GM23338 (cell line): ENCODE measurements around the gene ZNF529. TPM values are rescaled to one million over a fixed set of nuclear protein-coding genes. Genes with fewer than 3 reads are reported as not detected.

Source experiments
- ATAC-seq: fragments of 200-7000 bp; cut with Tn5 transposase; 3 replicates; pipeline ENCODE4 v1.9.1; 2020
- DNase-seq: peaks from one replicate; pipeline ENCODE4 v3.0.0-alpha.2; 2015; ENCODE audit warnings: low spot score
- H2AFZ ChIP-seq: fragments of 200-600 bp; sonication (generic); 2 replicates; pipeline ENCODE4 v1.8.0; 2016; ENCODE audit warnings: antibody characterized with exemption, mild to moderate bottlenecking, moderate library complexity
- H3F3A ChIP-seq: fragments of 200-600 bp; sonication (generic); replicated peaks from 2 replicates; pipeline ENCODE4 v1.8.0; 2017; ENCODE audit warnings: antibody characterized with exemption, mixed run types, low read depth
- H3K27ac ChIP-seq: fragments of 200-600 bp; sonication (generic); 2 replicates; pipeline ENCODE4 v1.6.1; 2016; ENCODE audit warnings: low read depth
- H3K27me3 ChIP-seq: fragments of 200-600 bp; sonication (generic); 2 replicates; pipeline ENCODE4 v1.8.0; 2016; ENCODE audit warnings: mild to moderate bottlenecking, mixed run types, moderate library complexity; ENCODE audit not compliant: insufficient read depth
- H3K36me3 ChIP-seq: fragments of 200-600 bp; sonication (generic); 2 replicates; pipeline ENCODE4 v1.8.0; 2016; ENCODE audit warnings: mild to moderate bottlenecking; ENCODE audit not compliant: insufficient read depth
- H3K4me1 ChIP-seq: fragments of 200-600 bp; sonication (generic); 2 replicates; pipeline ENCODE4 v1.8.0; 2016; ENCODE audit warnings: mild to moderate bottlenecking, moderate library complexity; ENCODE audit not compliant: insufficient read depth
- H3K4me2 ChIP-seq: fragments of 200-600 bp; sonication (generic); 2 replicates; pipeline ENCODE4 v1.7.1; 2017; ENCODE audit warnings: mixed run types
- H3K4me3 ChIP-seq: fragments of 200-600 bp; sonication (generic); 2 replicates; pipeline ENCODE4 v1.6.1; 2016; ENCODE audit warnings: mixed run types
- H3K79me2 ChIP-seq: fragments of 200-600 bp; sonication (generic); replicated peaks from 2 replicates; pipeline ENCODE4 v1.8.0; 2017; ENCODE audit warnings: mild to moderate bottlenecking; ENCODE audit not compliant: insufficient read depth
- H3K9me2 ChIP-seq: fragments of 200-600 bp; sonication (generic); 2 replicates; pipeline ENCODE4 v1.8.0; 2017; ENCODE audit not compliant: insufficient read depth
- H4K20me1 ChIP-seq: fragments of 200-600 bp; sonication (generic); replicated peaks from 2 replicates; pipeline ENCODE4 v1.8.0; 2017; ENCODE audit warnings: mild to moderate bottlenecking; ENCODE audit not compliant: insufficient read depth
- H3K27ac Mint-ChIP-seq: 2 replicates; pipeline ENCODE4 v1.8.0; 2020; ENCODE audit warnings: inconsistent platforms, mild to moderate bottlenecking, moderate library complexity, mixed read lengths
- H3K27me3 Mint-ChIP-seq: 3 replicates; pipeline ENCODE4 v1.8.0; 2022; ENCODE audit warnings: low read depth, mild to moderate bottlenecking, moderate library complexity, mixed read lengths, inconsistent platforms; ENCODE audit not compliant: insufficient read depth, poor library complexity
- H3K36me3 Mint-ChIP-seq: 3 replicates; pipeline ENCODE4 v1.8.0; 2021; ENCODE audit warnings: low read depth, mild to moderate bottlenecking, inconsistent platforms, moderate library complexity, mixed read lengths
- H3K4me1 Mint-ChIP-seq: 3 replicates; pipeline ENCODE4 v1.8.0; 2020; ENCODE audit warnings: mild to moderate bottlenecking, inconsistent platforms, mixed read lengths
- H3K4me3 Mint-ChIP-seq: 3 replicates; pipeline ENCODE4 v1.8.0; 2021; ENCODE audit warnings: moderate library complexity, mild to moderate bottlenecking, inconsistent platforms, mixed read lengths
- H3K9me3 Mint-ChIP-seq: 3 replicates; pipeline ENCODE4 v1.8.0; 2020; ENCODE audit warnings: moderate library complexity, mild to moderate bottlenecking, inconsistent platforms, mixed read lengths
- CREB1 ChIP-seq: fragments of 250-450 bp; sonication (Bioruptor Pico); IDR thresholded peaks from 2 replicates; pipeline ENCODE4 v1.5.0; 2020; ENCODE audit warnings: low read depth, mild to moderate bottlenecking, moderate library complexity
- CTCF ChIP-seq, 2 experiments: fragments of 200-600 bp in 1 of 2; sonication (generic) in 1 of 2; conservative IDR thresholded peaks; 2 replicates each; pipeline versions ENCODE4 v1.5.1 to v1.6.1; 2016 to 2017; ENCODE audit warnings: antibody characterized with exemption in 2 of 2, low read depth in 2 of 2, mild to moderate bottlenecking in 2 of 2, moderate library complexity in 1 of 2
- EZH2 ChIP-seq: fragments of 200-600 bp; sonication (generic); IDR thresholded peaks from one replicate; pipeline ENCODE4 v1.8.0; 2017; ENCODE audit warnings: antibody characterized with exemption, mild to moderate bottlenecking, low read depth; ENCODE audit not compliant: unreplicated experiment
- JUNB ChIP-seq: IDR thresholded peaks from one replicate; pipeline ENCODE4 v1.6.1; 2016; ENCODE audit warnings: antibody characterized with exemption; ENCODE audit not compliant: unreplicated experiment
- NANOG ChIP-seq: IDR thresholded peaks from 2 replicates; pipeline ENCODE4 v1.6.1; 2016; ENCODE audit warnings: antibody characterized with exemption, borderline replicate concordance
- POLR2AphosphoS5 ChIP-seq: IDR thresholded peaks from 2 replicates; pipeline ENCODE4 v1.6.1; 2016; ENCODE audit warnings: antibody characterized with exemption, low read depth
- STAT1 ChIP-seq: IDR thresholded peaks from one replicate; pipeline ENCODE4 v1.6.1; 2016; ENCODE audit warnings: antibody characterized with exemption; ENCODE audit not compliant: unreplicated experiment
- ZNF331 ChIP-seq: fragments of 250-450 bp; sonication (Bioruptor Pico); IDR thresholded peaks from 2 replicates; pipeline ENCODE4 v1.5.0; 2020; ENCODE audit warnings: low read depth, mild to moderate bottlenecking, moderate library complexity
- ZNF462 ChIP-seq: fragments of 250-450 bp; sonication (Bioruptor Pico); IDR thresholded peaks from 2 replicates; pipeline ENCODE4 v1.5.0; 2020; ENCODE audit warnings: mild to moderate bottlenecking, moderate library complexity
- polyA plus RNA-seq: library from polyadenylated mRNA; unstranded; fragments of >200 nt; fragmentation: Nextera tagmentation; extraction: Ambion mirVana; gene quantifications from 2 replicates; pipeline ENCODE4 v1.2.1, GENCODE V29; 2016
- total RNA-seq: library from RNA; depleted of rRNA; stranded (reverse); fragments of >200 nt; shearing (Covaris generic); gene quantifications from 2 replicates; pipeline ENCODE4 v1.2.3, GENCODE V29; 2014

ZNF529 gene
- total and polyA plus RNA-seq, 2 experiments from 2014 or later: 9.2 to 16.5 TPM

GRCh38 chr19:36574741-36575140, 1.6 kb upstream of the ZNF529 start:
- Histone ChIP-seq H3K4me2 (peak overlapping the region; percentile 92), H3K4me1 (0 out of 2 replicates have a peak, but pooled peaks cover 5% of the 10 kb centered on the region), H4K20me1 (no peaks in the 10 kb centered on the region; the same call in none of the 2 replicates), H2AFZ (no peak overlapping the region), H3K27ac (no peak overlapping the region), H3F3A (no peaks in the 10 kb centered on the region), H3K4me3 (peak overlapping the region; percentile 99), H3K36me3 (peaks cover 20% of the 10 kb centered on the region), H3K9me2 (no peaks in the 10 kb centered on the region), H3K27me3 (no peaks in the 10 kb centered on the region), H3K79me2 (peaks cover 62% of the 10 kb centered on the region)
- H3K4me1 Mint-ChIP-seq: peaks cover 13% of the 10 kb centered on the region; the same call in 2 of the 3 replicates
- H3K27ac Mint-ChIP-seq: no peak overlapping the region
- H3K4me3 Mint-ChIP-seq: peak overlapping the region; percentile 90
- TF ChIP-seq JUNB (no peak), CREB1 (CRISPR knock-in tag) (no peak), CTCF (conservative IDR thresholded peaks at IDR 0.05; ENCODE audit: low read depth in 2 of 2) (no peak), EZH2 (no peak), ZNF331 (CRISPR knock-in tag) (no peak)
- no peak for DNase-seq
- H3K27me3 Mint-ChIP-seq: no peaks in the 10 kb centered on the region
- H3K9me3 Mint-ChIP-seq: no peaks in the 10 kb centered on the region
- ATAC-seq: no peak
- peaks cover 43% of the 10 kb centered on the region for H3K36me3 Mint-ChIP-seq

- H4K20me1 ChIP-seq: no peaks in the 10 kb centered on the region; the same call in none of the 2 replicates
- ATAC-seq: no peak
- peak overlapping the region; percentile 79 for H3K27ac ChIP-seq
- no peak for TF ChIP-seq ZNF462 (CRISPR knock-in tag)
- TF ChIP-seq NANOG: no peak
- no peak for TF ChIP-seq ZNF331 (CRISPR knock-in tag)
- no peak for TF ChIP-seq CTCF (conservative IDR thresholded peaks at IDR 0.05; ENCODE audit: low read depth in 2 of 2)
- TF ChIP-seq EZH2: no peak
- no peak for TF ChIP-seq STAT1
- TF ChIP-seq POLR2AphosphoS5: no peak
Measured at GRCh38 chr19:36573895-36574720, 1.0 kb upstream of the ZNF529 start.

More at GRCh38 chr19:36573895-36574720, 1.0 kb upstream of the ZNF529 start:
- Histone ChIP-seq H3K79me2 (peaks cover 67% of the 10 kb centered on the region), H3K9me2 (no peaks in the 10 kb centered on the region), H3K36me3 (peaks cover 16% of the 10 kb centered on the region), H3K4me2 (peak overlapping the region; percentile 92), H3K27me3 (no peaks in the 10 kb centered on the region), H3K4me3 (peak overlapping the region; percentile 99), H3F3A (no peaks in the 10 kb centered on the region), H3K4me1 (0 out of 2 replicates have a peak, but pooled peaks cover 5% of the 10 kb centered on the region), H2AFZ (peak overlapping the region; percentile 94)
- H3K36me3 Mint-ChIP-seq: peaks cover 42% of the 10 kb centered on the region
- H3K4me3 Mint-ChIP-seq: peak overlapping the region; percentile 90
- peak; percentile 43 for DNase-seq
- peak overlapping the region; percentile 97 for H3K27ac Mint-ChIP-seq
- no peaks in the 10 kb centered on the region for H3K9me3 Mint-ChIP-seq
- no peaks in the 10 kb centered on the region for H3K27me3 Mint-ChIP-seq
- peaks cover 13% of the 10 kb centered on the region; the same call in 2 of the 3 replicates for H3K4me1 Mint-ChIP-seq
